Stimulated activated CD4-positive, alpha-beta T cell treated with anti-CD3 and anti-CD28 coated beads, TNF-alpha, amount 100 ng/mL, for 1 hour (primary cell): Measurements from ENCODE around the gene NIPSNAP3A.
"Not testable (repeated sequence)": the region's sequence is repeated elsewhere in the genome, so short reads cannot be mapped to it uniquely, and the experiment has no call there.

ENCODE experiments used
- DNase-seq, 3 donors: peaks; one replicate each; pipeline ENCODE4 v3.0.0-alpha.2; 2020; ENCODE audit warnings: low read depth in 3 of 3, low spot score in 1 of 3

Gene NIPSNAP3A

GRCh38 chr9:104747565-104748358, at the start of gene NIPSNAP3A:
Gene NIPSNAP3A, plus strand, starts transcription at chr9:104747683. Its CDS starts 110 bp downstream, at chr9:104747793.
- peak; percentile 63 to 78 (median 74) for DNase-seq

GRCh38 chr9:104700306-104700705, 47.2 kb upstream of the NIPSNAP3A start:
- DNase-seq = no peak

DNA sequence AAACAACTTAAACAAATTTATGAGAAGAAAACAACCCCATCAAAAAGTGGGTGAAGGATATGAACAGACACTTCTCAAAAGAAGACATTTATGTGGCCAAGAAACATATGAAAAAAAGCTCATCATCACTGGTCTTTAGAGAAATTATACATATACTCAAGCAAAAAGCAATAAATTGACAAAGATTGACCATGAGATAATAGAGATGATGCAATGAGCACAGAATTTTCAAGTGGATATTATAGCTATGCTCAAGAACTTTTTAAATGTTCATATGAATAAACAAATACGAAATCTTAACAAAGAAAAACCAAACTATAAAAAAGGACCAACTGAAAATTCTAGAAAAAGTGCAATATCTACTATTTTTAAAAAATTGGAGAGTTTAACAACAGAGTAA, 38.7 kb upstream of the NIPSNAP3A start:
- DNase-seq = not testable (repeated sequence)

DNA sequence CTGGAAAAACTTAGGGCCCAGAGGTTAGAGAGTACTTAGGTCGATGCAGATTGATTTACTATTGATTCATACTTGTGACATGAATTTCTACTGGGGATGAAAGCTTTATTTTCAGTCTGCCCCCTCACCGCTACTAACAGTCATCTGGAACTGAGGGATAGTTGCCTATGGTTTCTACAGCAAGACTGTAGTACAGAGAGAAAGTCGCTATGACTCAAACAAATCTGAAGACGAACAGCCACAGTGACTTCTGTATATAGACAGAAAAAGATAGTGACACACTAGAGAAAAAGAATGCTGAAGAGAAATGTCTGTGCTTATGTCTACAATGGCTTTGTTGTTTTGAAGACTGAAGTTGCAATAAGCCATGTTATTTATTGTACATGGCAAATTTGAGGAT, 35.9 kb upstream of the NIPSNAP3A start:
- no peak for DNase-seq

GRCh38 chr9:104725014-104725413, 22.5 kb upstream of the NIPSNAP3A start:
- DNase-seq = no peak

DNA sequence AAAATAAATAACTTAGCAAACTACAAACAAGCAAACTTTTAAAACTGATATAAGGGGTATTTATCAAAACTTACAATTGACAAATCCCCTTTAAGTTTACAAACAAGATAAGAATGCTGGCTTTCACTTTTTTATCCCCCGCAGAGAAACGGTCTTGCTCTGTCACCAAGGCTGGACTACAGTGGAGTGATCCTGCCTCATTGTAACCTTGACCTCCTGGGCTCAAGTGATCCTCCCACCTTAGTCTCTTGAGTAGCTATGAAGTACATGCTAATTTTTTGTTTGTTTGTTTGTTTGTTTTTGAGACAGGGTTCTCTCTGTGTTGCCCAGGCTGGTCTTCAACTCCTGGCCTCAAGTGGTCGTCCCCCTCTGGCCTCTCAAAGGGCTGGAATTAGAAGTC, 9.0 kb upstream of the NIPSNAP3A start:
- no peak for DNase-seq

DNA sequence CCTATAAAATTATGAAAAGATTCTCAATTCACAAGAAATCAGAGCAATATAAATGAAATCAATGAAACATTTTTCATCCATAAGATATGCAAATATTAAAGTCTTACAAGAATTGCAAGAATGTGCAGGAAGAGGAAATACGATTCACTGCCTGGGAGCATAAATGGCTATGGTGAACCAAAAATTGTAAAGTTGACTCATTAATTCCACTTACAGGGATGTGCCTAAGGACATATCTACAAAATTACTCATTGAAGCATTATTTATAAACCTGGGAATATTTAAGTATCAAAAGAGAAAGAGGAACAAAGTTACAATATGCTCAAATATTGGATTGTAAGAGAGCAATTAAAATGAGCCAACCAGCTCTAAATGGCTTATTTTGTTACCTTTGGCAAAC, 6.9 kb upstream of the NIPSNAP3A start:
- no peak for DNase-seq

- peak in 1 of 3 donors; percentile 18 for DNase-seq
Measured at GRCh38 chr9:104743376-104743985, 4.0 kb upstream of the NIPSNAP3A start.

DNA sequence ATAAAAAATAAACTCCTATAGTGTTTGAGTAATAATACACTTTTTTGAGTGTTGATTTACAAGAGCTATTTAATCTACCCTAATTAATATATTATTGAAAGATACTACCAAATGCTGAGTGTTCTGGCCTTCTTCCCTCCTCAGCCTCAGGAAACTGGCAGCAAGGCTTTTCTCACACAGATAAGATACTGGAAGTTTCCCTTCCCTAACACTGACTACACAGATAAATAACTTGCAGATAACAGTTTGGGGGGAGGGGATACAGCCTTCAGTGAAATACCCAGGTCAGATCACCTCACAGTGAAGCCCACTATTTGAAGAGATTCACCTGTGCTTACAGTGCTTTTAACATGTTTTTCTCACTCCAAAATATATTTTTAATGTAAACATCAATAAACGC, 1.6 kb upstream of the NIPSNAP3A start:
- no peak for DNase-seq

- no peak for DNase-seq
Measured at GRCh38 chr9:104746285-104746684, 1.2 kb upstream of the NIPSNAP3A start.

DNA sequence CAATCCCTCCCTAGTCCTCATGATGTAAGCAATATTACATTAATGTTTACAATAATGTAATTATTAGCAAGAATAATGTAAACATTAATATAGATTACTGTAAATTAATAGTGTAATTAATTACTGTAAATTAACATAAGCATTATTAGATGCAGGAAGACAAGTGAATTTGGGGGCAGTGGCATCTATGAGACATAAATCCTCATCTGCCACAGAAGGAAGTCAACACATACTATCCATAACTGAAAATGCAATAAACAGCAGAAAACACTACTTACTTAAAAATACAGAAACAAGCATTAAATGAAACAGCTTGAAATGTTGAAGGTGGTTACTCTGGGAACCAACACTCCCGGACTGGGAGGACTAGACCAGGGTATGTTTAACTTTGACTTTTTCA, 685 bp upstream of the NIPSNAP3A start:
- DNase-seq = no peak

- DNase-seq = no peak
Measured at GRCh38 chr9:104747245-104747564, 278 bp upstream of the NIPSNAP3A start.

GRCh38 chr9:104748359-104749031, 1.0 kb downstream of the NIPSNAP3A start:
- no peak for DNase-seq

GRCh38 chr9:104750185-104750767, 2.8 kb downstream of the NIPSNAP3A start:
- DNase-seq = no peak

DNA sequence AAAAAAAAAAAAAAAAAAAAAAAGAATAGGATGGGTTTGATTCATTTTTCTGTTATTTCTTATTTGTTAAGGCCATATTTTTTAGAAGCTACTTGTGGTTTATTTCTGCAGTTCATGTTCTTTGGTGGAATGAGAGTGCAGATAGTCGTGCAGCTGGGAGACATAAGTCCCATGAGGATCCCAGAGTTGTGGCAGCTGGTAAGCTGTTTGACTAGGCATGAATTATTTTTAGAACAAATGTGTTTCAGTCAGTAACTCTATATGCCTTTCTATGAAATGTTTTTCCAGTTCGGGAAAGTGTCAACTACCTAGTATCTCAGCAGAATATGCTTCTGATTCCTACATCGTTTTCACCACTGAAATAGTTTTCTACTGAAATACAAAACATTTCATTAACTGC, 11.5 kb downstream of the NIPSNAP3A start:
- DNase-seq = no peak

GRCh38 chr9:104765138-104765537, 17.7 kb downstream of the NIPSNAP3A start:
- DNase-seq = no peak

- DNase-seq = no peak
Measured at GRCh38 chr9:104766025-104766424, 18.5 kb downstream of the NIPSNAP3A start.

DNA sequence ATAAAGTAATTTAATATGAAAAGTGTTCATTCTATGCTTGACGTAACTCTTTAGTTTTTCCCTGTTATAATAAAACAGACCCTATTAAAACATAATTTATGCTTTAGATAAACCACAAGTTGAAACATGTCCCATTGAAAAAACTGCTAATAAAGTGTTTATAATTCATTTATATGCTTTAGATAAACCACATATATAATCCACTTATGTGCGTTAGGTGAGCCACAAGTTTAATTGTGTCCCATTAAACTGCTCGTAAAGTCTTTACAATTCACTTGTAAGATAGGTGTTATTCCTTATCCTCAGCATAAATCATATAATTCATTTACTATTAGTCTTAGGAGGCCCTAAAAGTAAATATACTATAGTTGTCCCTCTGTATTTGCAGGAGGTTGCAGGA, 20.0 kb downstream of the NIPSNAP3A start:
- DNase-seq = no peak

DNA sequence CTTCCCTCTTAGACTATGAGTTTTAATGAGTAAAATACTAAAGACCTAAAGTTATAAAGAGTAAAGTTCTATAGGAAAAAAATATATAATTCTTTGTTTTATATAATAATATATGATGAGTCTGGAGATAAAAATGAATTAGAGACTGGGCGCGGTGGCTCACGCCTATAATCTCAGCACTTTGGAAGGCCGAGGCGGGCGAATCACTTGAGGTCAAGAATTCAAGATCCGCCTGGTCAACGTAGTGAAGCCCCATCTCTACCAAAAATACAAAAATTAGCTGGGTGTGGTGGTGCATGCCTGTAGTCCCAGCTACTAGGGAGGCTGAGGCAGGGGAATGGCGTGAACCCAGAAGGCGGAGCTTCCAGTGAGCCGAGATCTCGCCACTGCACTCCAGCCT, 21.5 kb downstream of the NIPSNAP3A start:
- DNase-seq = not testable (repeated sequence)

- no peak for DNase-seq
Measured at GRCh38 chr9:104769655-104770054, 22.2 kb downstream of the NIPSNAP3A start.

DNA sequence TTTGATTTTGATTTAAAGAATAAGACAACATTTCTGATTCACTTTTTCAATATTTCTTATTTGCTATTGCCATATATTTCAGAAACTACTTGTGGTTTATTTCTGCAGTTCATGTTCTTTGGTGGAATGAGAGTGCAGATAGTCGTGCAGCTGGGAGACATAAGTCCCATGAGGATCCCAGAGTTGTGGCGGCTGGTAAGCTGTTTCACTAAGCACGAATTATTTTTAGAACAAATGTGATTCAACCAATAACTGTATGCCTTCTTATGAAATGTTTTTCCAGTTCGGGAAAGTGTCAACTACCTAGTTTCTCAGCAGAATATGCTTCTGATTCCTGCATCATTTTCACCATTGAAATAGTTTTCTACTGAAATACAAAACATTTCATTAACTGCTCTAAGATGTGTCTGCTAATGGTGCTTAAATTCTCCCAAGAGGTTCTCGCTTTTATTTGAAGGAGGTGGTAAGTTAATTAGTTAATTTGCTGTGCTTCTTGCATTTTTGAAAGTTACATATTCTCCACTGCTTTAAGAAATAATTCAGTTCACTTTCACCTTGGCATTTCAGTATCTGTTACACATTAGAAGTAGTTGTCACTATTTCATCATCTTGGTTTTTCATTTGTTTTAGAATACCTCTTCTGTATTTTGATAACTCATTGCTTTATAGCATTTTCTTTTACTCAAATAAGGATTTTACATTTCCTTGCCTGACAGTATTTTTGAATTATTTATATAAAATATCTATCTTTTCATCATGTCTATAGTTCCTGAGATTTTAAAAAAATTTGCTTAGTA, 25.4 kb downstream of the NIPSNAP3A start:
- DNase-seq = no peak
